Thymus (tissue), 11 donors: ENCODE data around the gene JUP. TPM values are rescaled to one million over a fixed set of nuclear protein-coding genes. Genes with fewer than 3 reads are reported as not detected.

ENCODE experiments used
- DNase-seq, 9 donors: peaks; one replicate each; pipeline ENCODE4 v3.0.0-alpha.2; 2013; ENCODE audit warnings: low spot score in 9 of 9, low read depth in 6 of 9, missing footprints in 1 of 9
- H3K27ac ChIP-seq, 2 donors: one replicate each; pipeline ENCODE4 v1.5.1; 2013; ENCODE audit warnings: control low read depth in 1 of 2, low read depth in 1 of 2, low read length in 1 of 2, mild to moderate bottlenecking in 1 of 2, moderate library complexity in 1 of 2
- H3K27me3 ChIP-seq, 2 donors: one replicate each; pipeline ENCODE4 v1.5.1; 2013; ENCODE audit warnings: low read length in 1 of 2; ENCODE audit not compliant: control insufficient read depth in 2 of 2, insufficient read depth in 1 of 2
- H3K36me3 ChIP-seq, 2 donors: one replicate each; pipeline ENCODE4 v1.5.1; 2013; ENCODE audit warnings: low read length in 1 of 2, mild to moderate bottlenecking in 1 of 2, moderate library complexity in 1 of 2; ENCODE audit not compliant: control insufficient read depth in 2 of 2, insufficient read depth in 2 of 2
- H3K4me1 ChIP-seq, 2 donors: one replicate each; pipeline ENCODE4 v1.5.1; 2013; ENCODE audit warnings: low read length in 2 of 2; ENCODE audit not compliant: control insufficient read depth in 2 of 2, insufficient read depth in 2 of 2
- H3K4me3 ChIP-seq, 2 donors: one replicate each; pipeline ENCODE4 v1.5.1; 2013; ENCODE audit warnings: low read length in 2 of 2, control low read depth in 1 of 2, mild to moderate bottlenecking in 1 of 2
- H3K9me3 ChIP-seq, 2 donors: one replicate each; pipeline ENCODE4 v1.5.1; 2013; ENCODE audit warnings: low read length in 1 of 2, mild to moderate bottlenecking in 1 of 2; ENCODE audit not compliant: control insufficient read depth in 2 of 2, insufficient read depth in 1 of 2
- WGBS: extraction: QIAGEN DNeasy Blood & Tissue Kit; methylation state at CpG from one replicate; pipeline ENCODE4 v1.1.7; 2013; 5-methylcytosine and 5-hydroxymethylcytosine counted together
- polyA plus RNA-seq: library from polyadenylated mRNA; stranded (reverse); fragments of 200-250 nt; gene quantifications from one replicate; pipeline ENCODE4 v1.2.3, GENCODE V29; 2013
- total RNA-seq: library from RNA; stranded (reverse); fragments of 120-200 nt; gene quantifications from one replicate; pipeline ENCODE4 v1.2.4, GENCODE V29; 2013
- donor health status: healthy.

The JUP gene
- total and polyA plus RNA-seq, 2 donors, result 27.0 to 87.6 TPM

- peaks cover 2 to 7% of the 10 kb centered on the region in 2 donors for H3K9me3 ChIP-seq
- H3K27ac ChIP-seq, result no peak within 1 kb of the TSS
- no peaks in the 10 kb centered on the region for H3K36me3 ChIP-seq
- peak within 1 kb of the TSS; percentile 14 to 78 for H3K4me3 ChIP-seq
- DNase-seq, result peak in 1 of 9 donors; percentile 60
- 9% methylated on average over 35 of the region's 35 CpGs for WGBS
- peaks cover 34 to 65% of the 10 kb centered on the region in 2 donors for H3K27me3 ChIP-seq
- H3K4me1 ChIP-seq, result peaks cover 9 to 14% of the 10 kb centered on the region in 2 donors
These were observed 26.1 kb upstream of the JUP start, which contains the start of gene FKBP10 for GRCh38 chr17:41812381-41813151. FKBP10 (plus strand) TSS chr17:41813004; CDS start chr17:41813035, 31 bp downstream.

- Histone ChIP-seq H3K9me3 (peaks cover 2 to 7% of the 10 kb centered on the region in 2 donors), H3K4me3 (peak within 1 kb of the TSS; percentile 29 to 78), H3K27me3 (peaks cover 34 to 65% of the 10 kb centered on the region in 2 donors), H3K4me1 (peaks cover 9 to 14% of the 10 kb centered on the region in 2 donors), H3K27ac (no peak within 1 kb of the TSS), H3K36me3 (no peaks in the 10 kb centered on the region)
- peak in 4 of 9 donors; percentile 60 to 83 (median 72) for DNase-seq
- under 1% methylated on average over 96 of the region's 96 CpGs for WGBS
These were observed 25.3 kb upstream of the JUP start, which contains the start of gene P3H4 for GRCh38 chr17:41811549-41812380. P3H4 (minus strand) TSS chr17:41811949; CDS start chr17:41811915, 34 bp downstream.

GRCh38 chr17:41810659-41811548, 24.4 kb upstream of the JUP start:
- DNase-seq, result no peak
- H3K4me3 ChIP-seq, result peak overlapping the region; percentile 29 to 78
- no peaks in the 10 kb centered on the region for H3K36me3 ChIP-seq
- no peak overlapping the region for H3K27ac ChIP-seq
- peaks cover 34 to 62% of the 10 kb centered on the region in 2 donors for H3K27me3 ChIP-seq
- H3K4me1 ChIP-seq, result peaks cover 9 to 14% of the 10 kb centered on the region in 2 donors
- WGBS, result 39% methylated on average over 58 of the region's 58 CpGs
- H3K9me3 ChIP-seq, result peaks cover 2 to 7% of the 10 kb centered on the region in 2 donors

GRCh38 chr17:41806685-41807445, 20.4 kb upstream of the JUP start:
- H3K36me3 ChIP-seq, result no peaks in the 10 kb centered on the region
- WGBS, result 94% methylated on average over 8 of the region's 8 CpGs
- peaks cover 4 to 10% of the 10 kb centered on the region in 2 donors for H3K4me1 ChIP-seq
- H3K4me3 ChIP-seq, result no peak overlapping the region
- no peak for DNase-seq
- H3K9me3 ChIP-seq, result peaks cover 0 to 7% of the 10 kb centered on the region in 2 donors
- no peak overlapping the region for H3K27ac ChIP-seq
- H3K27me3 ChIP-seq, result peaks cover 11 to 37% of the 10 kb centered on the region in 2 donors

GRCh38 chr17:41803049-41804020, 16.8 kb upstream of the JUP start:
- WGBS, result 68% methylated on average over 24 of the region's 24 CpGs
- H3K4me1 ChIP-seq, result peaks cover 0 to 24% of the 10 kb centered on the region in 2 donors
- H3K27ac ChIP-seq, result no peak overlapping the region
- no peak overlapping the region for H3K4me3 ChIP-seq
- DNase-seq, result no peak
- peaks cover 0 to 9% of the 10 kb centered on the region in 2 donors for H3K27me3 ChIP-seq
- no peaks in the 10 kb centered on the region for H3K36me3 ChIP-seq
- no peaks in the 10 kb centered on the region for H3K9me3 ChIP-seq

- no peak overlapping the region for H3K4me3 ChIP-seq
- peak in 5 of 9 donors; percentile 61 to 85 (median 80) for DNase-seq
- WGBS, result 29% methylated on average over 14 of the region's 14 CpGs
These were observed 15.1 kb upstream of the JUP start for GRCh38 chr17:41801374-41802271.

More at GRCh38 chr17:41801374-41802271, 15.1 kb upstream of the JUP start:
- Histone ChIP-seq H3K27ac (peak overlapping the region; percentile 27 to 80), H3K9me3 (no peaks in the 10 kb centered on the region), H3K4me1 (peaks cover 0 to 24% of the 10 kb centered on the region in 2 donors), H3K36me3 (no peaks in the 10 kb centered on the region), H3K27me3 (peaks cover 0 to 5% of the 10 kb centered on the region in 2 donors)
